HuH-7.5 (cell line): ENCODE measurements around the gene DRAP1.
"Not testable (repeated sequence)": the region's sequence is repeated elsewhere in the genome, so short reads cannot be mapped to it uniquely, and the experiment has no call there.

Experiments
- DNase-seq: peaks from one replicate; pipeline ENCODE4 v3.0.0; 2011; ENCODE audit warnings: low spot score

The DRAP1 gene

DNA sequence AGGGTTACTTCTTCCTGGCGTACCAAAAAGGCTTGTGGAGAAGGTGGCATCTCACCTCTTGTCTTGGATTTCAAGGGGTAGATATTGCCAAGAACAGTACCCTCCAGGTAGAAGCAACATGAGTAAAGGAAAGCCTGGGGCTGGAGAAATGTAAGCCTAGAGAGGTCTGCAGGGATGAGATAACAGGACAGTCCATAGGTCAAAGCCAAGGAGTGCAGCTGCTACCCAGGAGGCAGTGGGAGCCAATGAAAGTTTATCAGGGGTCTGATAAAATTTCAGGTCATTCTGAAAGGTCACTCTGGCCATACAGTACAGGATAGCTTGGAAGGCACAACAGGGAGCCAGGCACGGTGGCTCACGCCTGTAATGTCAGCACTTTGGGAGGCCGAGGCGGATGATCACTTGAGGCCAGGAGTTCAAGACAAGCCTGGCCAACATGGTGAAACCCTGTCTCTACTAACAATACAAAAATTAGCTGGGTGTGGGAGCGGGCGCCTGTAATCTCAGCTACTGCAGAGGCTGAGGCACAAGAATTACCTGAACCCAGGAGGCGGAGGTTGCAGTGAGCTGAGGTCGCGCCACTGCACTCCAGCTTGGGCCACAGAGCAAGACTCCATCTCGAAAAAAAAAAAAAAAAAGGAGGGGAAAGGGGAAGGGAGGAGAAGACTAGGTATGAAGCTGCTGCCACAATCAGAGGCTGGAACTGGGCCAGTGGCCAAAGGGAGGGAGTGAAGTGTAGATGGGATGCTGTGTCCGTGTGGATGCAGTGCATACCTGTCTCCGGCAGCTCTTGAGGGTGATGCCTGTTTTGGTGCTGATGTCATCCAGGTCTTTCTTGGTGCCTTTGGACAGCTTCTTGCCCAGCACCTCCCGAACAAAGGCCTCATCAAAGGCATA, 32.2 kb upstream of the DRAP1 start:
- no peak for DNase-seq

GRCh38 chr11:65887723-65888162, 31.5 kb upstream of the DRAP1 start:
- no peak for DNase-seq

DNA sequence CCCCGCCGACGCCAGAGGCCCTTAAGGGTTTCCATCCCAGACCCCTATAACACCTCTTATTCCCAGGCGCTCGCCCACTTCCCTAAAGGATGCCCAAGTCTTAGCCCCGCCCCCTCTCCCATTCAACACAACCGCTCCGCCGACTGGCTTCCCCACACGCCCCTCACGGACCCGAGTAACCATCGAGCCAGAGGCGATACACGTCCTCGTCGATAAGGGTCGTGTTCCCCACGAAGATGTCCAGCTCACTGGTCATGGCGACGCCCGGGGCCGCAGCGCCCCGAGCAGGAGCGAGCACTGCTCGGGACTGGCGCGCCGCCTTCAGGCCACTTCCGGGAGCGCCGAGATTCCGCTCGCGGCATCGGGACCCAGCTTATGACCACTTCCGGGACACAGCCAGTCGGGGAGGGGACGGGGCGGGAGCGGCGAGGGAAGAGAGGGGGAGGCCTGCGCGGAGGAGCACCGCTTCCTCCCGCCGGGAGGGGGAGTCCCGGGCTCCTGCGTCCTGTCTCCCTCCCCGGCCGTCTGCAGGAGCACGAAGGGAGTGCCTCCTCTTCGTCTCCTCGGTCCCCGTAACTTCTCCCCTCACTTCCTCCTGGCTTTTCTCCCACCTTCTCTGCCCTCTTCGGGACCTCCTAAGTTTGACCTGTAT, 30.9 kb upstream of the DRAP1 start, which contains the start of gene FIBP:
Gene FIBP, minus strand, starts transcription at position 309 of the 652 bp plus-strand sequence. Its CDS starts 53 bp downstream, at position 256.
- peak; percentile 97 for DNase-seq

DNA sequence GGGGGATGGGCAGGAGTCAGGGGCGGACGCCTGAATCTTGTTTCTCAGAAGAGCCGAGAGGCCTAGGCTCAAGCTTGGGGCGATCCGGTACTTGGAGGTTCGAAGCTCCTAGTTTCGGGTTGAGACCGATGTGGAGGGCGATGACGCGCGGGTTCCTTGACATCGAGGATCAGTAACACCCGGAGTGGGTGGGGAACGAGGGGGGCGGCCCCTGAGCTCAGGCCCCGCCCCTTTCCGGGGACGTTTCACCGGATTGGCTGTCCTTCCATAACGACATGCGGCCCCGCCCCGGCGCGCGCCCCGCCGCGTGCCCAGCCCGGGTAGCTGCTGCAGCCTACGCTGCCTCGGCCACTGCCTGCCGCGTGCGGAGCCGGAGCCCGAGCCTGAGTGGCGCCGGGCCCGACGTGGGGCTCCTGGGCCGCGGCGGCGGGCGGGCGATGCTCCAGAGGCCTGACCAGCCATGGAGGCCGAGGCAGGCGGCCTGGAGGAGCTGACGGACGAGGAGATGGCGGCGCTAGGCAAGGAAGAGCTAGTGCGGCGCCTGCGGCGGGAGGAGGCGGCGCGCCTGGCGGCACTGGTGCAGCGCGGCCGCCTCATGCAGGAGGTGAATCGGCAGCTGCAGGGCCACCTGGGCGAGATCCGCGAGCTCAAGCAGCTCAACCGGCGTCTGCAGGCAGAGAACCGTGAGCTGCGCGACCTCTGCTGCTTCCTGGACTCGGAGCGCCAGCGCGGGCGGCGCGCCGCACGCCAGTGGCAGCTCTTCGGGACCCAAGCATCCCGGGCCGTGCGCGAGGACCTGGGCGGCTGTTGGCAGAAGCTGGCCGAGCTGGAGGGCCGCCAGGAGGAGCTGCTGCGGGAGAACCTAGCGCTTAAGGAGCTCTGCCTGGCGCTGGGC, 28.7 kb upstream of the DRAP1 start, which contains the start of gene CCDC85B:
Gene CCDC85B, plus strand, starts transcription at position 350 of the 895 bp plus-strand sequence. Its CDS starts 111 bp downstream, at position 461.
- peak; percentile 94 for DNase-seq

DNA sequence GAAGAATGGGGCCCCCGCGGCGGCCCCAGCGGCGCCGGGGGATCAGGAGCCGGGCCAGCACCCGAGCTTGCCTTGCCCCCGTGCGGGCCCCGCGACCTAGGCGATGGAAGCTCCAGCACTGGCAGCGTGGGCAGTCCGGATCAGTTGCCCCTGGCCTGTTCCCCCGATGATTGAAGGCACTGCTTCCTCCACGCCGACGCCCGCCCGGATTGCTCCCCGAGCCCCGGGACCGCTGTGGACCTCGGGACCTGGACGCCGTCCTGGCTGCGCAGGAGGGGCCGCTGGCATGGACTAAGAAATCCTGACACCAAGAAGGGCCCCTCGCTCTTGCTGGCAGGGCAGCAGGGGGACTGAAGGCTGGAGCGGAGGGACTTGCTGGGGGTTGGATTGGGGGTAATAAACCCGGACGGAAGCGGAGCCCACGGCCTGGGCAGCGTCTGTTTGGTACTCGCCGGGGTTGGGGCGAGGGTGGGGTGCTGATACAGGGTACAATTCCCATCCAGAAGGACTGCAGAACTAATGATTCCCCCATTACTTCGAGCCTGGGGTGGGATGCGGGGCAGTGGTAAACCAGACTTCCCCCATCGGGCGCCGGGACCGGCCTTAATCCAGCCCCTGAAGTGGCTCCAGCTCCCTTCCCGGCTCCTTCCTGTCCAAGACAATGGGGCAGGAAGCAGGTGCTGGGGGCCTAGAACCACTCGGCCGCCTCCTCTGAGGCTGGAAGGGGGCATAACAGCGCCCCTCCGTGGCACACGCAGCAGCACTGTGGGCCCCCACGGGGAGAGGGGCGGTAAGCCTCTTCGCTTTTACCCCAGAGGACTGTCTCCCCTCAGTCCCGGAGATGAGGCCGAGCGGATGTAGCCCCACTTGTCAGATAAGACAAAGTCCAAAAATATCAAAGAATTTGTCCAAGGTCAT, 27.7 kb upstream of the DRAP1 start:
- DNase-seq, result no peak

- DNase-seq, result not testable (repeated sequence)
Observed at GRCh38 chr11:65892137-65892540, 27.1 kb upstream of the DRAP1 start.

GRCh38 chr11:65892661-65893317, 26.4 kb upstream of the DRAP1 start:
- no peak for DNase-seq

DNA sequence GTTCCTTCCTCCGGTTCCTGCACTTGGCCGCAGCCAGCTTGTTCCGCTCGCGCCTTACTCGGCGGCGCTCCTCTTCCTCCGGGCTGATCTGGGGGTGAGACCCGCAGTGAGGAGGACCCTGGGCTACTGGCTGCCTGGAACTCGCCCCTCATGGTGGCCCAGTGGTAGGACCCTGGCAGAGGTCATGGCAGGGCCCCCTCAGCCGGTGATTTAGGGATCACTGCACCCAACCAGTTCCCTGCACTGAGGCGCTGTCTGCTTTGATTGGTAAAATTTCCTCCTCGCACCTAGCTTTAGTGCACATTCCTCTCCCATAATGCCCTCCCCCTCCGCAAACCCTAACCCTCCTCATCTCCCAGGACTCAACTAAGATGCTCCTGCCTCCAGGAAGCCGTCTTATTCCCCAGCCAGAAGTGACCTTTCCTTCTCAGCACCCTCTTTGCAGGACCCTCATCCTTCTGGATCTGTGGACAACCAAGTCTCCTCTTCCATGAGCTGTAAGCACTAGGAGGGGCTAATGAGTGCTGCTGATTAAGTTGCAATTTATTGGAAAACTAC, 25.1 kb upstream of the DRAP1 start:
- no peak for DNase-seq

DNA sequence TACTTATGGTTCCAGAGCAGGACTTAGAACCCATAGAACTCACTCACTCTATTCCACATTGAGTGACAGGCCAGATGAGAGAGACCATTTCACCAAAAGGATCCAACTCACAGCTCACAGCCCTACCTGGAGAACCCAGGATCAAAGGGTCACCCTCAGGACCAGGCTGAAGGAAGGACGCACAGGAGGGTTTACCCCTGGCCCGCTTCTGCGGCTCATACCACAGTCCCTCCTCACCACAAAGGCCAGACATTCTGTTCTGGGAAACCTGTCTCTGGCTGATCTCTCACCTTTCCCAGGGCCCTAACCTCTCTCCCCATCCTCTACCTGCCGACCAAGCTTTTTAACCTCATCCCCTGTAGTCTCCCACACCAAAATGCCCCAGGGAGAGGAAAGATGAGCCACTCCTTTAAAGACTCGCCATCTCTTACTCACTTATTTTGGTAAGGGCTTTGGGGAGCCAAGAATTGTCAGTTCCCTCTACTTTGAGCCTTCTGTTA, 23.7 kb upstream of the DRAP1 start:
- no peak for DNase-seq

- DNase-seq, result no peak
Observed at GRCh38 chr11:65896034-65896999, 22.9 kb upstream of the DRAP1 start.

GRCh38 chr11:65897020-65897471, 22.2 kb upstream of the DRAP1 start:
- DNase-seq, result no peak

DNA sequence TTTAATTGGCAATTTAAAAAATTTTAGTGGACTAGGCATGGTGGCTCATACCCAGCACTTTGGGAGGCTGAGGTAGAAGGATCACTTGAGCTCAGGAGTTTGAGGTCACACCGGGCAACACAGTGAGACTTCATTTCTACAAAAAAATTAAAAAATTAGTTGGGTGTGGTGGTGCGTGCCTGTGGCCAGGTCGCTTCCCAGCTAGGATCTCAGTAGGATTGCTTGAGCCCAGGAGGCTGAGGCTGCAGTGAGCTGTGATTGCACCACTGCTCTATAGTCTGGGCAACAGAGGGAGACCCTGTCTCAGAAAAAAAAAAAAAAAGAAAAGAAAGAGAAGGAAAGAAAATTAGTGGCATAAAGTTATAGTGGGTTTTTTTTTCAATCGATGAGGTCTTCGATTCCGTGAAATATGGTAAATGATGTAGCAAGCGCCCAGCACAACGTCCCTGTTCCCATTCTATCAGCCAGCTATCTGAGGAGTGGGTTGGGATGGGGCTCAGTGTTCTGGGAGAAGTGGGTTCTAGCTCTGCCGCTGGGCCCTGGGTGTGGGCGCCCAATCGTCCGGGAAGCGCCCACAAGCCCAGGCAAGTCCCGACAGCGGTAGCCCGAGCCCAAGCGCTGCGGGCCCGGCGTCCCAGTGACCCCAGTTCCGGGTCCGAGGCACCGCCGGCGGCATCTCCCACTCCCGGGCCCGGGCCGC, 20.4 kb upstream of the DRAP1 start:
- no peak for DNase-seq

DNA sequence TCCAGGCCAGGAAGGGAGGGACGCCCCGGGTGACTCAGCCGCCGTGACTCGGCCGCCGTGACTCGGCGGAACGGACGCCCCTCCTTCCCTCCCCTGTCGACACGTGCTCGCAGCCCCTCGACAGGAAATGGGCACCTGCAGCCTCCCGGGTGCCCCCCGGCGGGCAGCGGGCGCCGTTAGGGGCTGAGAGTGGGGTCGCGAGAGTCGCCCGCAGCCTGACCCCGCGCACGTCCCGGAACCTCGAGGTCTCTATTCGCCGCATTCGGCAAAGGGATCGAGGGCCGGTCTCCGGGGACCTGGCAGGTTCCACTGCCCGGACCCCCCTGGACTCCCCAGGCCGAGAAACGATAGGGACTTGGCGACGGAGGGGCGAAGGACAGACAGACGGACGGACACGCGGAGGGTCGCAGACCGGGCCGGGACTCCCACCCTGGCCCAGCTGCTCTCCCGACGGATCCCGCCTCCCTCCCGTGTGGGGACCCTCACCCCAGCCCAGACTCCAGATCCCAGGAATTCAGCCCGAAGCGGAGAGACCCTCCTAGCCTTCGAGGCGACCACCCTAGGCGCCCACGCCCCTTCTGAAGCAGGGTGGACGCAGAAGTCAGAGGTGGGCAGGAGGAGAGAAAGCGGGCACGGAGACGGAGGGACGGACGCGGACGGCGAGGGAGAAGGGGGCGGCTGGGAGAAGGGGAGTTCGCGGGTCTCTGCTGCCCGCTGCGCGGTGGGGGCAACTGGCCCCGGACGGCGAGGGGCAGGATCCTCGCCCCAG, 19.7 kb upstream of the DRAP1 start:
- no peak for DNase-seq

DNA sequence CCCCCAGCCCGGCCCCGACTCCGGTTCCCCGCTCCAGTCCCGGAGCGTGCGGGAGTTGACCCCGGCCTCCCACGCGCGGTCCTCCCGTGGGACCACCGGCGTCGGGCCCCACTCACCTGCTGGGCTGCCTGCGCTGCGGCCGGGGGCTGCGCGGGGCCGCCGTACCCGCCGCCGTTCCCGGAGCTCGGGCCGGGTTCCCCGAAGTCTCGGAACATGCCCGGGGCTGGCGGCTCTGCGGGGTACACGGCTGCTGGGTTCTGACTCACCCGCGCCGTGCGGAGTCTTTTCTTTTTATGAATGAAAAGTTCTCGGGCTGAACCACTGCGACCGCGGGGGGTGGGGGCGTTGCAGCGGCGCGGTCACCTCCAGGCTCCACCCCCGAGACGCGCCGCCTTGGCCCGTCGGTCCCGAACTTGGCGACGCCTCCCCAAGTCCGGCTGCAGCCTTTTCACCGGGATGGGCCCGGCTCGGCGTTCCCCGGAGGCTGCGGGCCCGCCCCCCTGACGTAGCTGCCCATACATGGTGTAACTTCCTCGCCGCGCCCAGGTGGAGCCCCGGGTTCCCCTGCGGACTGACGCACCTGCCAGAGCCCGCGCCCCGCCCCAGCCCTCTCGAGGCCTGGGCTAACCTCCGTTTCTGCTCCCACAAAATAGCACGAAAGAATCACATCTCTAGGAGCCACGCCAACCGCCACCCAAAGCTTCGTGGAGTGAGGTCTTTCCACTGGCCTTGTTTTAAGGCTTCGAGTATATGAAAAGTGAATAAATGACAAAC, 18.9 kb upstream of the DRAP1 start, which contains the start of gene FOSL1:
Gene FOSL1, minus strand, starts transcription at position 264 of the 774 bp plus-strand sequence. Its CDS starts 49 bp downstream, at position 215.
- DNase-seq, result peak; percentile 78

DNA sequence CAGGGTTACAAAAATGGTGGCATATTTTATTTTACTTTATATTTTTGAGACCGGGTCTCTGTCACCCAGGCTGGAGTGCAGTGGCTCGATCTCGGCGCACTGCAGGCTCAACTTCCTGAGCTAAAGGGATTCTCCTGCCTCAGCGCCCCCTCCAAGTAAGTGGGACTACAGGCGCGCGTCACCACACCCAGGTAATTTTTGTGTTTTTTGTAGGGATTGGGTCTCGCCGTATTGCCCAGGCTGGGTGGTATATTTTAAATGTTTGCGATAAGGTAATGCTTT, 18.4 kb upstream of the DRAP1 start:
- DNase-seq, result no peak

DNA sequence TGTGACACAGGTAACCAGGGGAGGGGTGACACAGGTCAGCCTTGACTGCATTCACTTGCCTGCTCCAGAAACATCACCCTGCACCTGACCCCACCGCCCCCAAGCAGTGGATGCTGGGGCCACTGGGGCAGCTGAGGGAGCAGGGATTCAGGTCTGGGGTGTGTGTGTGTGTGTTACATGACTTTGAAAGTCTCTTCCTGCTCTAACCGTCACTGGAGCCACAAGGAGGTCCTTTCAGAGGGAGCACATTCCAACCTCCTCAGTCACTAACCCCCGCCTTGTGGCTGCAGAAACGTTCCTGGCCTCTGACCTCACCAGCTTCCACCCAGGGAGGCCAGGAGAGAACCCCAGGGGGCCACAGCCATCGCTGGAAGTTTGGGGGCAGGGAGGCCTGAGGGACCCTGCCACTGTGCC, 16.2 kb upstream of the DRAP1 start:
- no peak for DNase-seq
